Left ventricle myocardium inferior (tissue), 1 donor: ENCODE data around the gene CSMD2. TPM values are rescaled to one million over a fixed set of nuclear protein-coding genes. Genes with fewer than 3 reads are reported as not detected.

ENCODE experiments used
- DNase-seq: peaks from one replicate; pipeline ENCODE4 v3.0.0-alpha.2; 2020
- H3K27ac ChIP-seq: fragments of 200-600 bp; replicated peaks from 2 replicates; pipeline ENCODE4 v1.8.0; 2021
- H3K27me3 ChIP-seq: fragments of 200-600 bp; 2 replicates; pipeline ENCODE4 v1.8.0; 2021; ENCODE audit warnings: low read depth
- H3K36me3 ChIP-seq: fragments of 200-600 bp; 2 replicates; pipeline ENCODE4 v1.8.0; 2021
- H3K4me1 ChIP-seq: fragments of 200-600 bp; 2 replicates; pipeline ENCODE4 v1.8.0; 2021
- H3K4me3 ChIP-seq: fragments of 200-600 bp; 2 replicates; pipeline ENCODE4 v1.8.0; 2021; ENCODE audit warnings: mild to moderate bottlenecking, moderate library complexity
- H3K9me3 ChIP-seq: fragments of 200-600 bp; replicated peaks from 2 replicates; pipeline ENCODE4 v1.8.0; 2021
- intact Hi-C: fragments of 100-400 bp; cut with micrococcal nuclease; formaldehyde crosslinking; loops from one replicate; pipeline ENCODE4 v1.11.0; 2022
- total RNA-seq: library from RNA; stranded (reverse); fragmentation: NEBNext Ultra II Directional; extraction: Animal tissue kit (Norgen Biotek cat#: 25700); gene quantifications from one replicate; pipeline ENCODE4 v1.2.1, GENCODE V29; 2021
- TF ChIP-seq, protein P1 (sequence below): fragments of 200-600 bp; IDR thresholded peaks from 2 replicates; pipeline ENCODE4 v1.8.0; 2021; ENCODE audit warnings: antibody characterized with exemption, mild to moderate bottlenecking, borderline replicate concordance
- donor health status: DM: no; HTN: yes; CAD: no; lungs with severe emphysema.

Gene CSMD2
- total RNA-seq, 1 donor from 2014 or later: 0.14 TPM

DNA sequence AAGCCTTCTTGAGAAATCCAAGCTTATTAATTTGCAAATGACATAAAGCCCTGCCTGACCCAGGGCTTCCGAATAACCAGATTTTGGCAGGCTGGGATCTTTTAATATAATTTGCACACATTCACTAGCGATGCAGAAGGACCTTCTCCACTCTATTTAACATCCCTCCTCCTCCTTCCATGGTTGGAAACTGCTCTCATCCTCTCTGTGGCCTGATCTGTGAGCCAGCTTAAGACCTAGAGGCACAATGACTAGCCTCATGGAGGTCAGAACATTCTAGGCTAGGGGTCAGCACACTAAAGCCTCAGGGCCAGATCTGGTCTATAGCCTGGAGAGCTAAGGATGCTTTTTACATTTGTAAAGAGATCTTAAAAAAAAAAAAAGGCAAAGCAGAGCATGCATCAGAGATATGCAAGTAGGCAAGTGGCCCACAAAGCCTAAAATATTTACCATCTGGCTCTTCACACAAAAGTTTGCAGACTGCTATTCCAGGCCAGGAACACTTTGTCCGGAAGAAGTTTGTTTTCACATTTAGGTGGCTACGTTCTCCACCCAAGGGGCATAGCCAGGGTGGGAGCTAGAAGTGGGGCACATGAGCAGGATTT is 439.4 kb downstream of the CSMD2 start:
- Histone ChIP-seq H3K9me3 (no peaks in the 10 kb centered on the region), H3K27ac (no peak overlapping the region), H3K36me3 (no peaks in the 10 kb centered on the region), H3K27me3 (peaks cover 19% of the 10 kb centered on the region), H3K4me3 (no peak overlapping the region), H3K4me1 (no peaks in the 10 kb centered on the region)
- DNase-seq: no peak
- TF ChIP-seq, protein P1, sequence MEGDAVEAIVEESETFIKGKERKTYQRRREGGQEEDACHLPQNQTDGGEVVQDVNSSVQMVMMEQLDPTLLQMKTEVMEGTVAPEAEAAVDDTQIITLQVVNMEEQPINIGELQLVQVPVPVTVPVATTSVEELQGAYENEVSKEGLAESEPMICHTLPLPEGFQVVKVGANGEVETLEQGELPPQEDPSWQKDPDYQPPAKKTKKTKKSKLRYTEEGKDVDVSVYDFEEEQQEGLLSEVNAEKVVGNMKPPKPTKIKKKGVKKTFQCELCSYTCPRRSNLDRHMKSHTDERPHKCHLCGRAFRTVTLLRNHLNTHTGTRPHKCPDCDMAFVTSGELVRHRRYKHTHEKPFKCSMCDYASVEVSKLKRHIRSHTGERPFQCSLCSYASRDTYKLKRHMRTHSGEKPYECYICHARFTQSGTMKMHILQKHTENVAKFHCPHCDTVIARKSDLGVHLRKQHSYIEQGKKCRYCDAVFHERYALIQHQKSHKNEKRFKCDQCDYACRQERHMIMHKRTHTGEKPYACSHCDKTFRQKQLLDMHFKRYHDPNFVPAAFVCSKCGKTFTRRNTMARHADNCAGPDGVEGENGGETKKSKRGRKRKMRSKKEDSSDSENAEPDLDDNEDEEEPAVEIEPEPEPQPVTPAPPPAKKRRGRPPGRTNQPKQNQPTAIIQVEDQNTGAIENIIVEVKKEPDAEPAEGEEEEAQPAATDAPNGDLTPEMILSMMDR: no peak
- intact Hi-C loops: no loop called here

DNA sequence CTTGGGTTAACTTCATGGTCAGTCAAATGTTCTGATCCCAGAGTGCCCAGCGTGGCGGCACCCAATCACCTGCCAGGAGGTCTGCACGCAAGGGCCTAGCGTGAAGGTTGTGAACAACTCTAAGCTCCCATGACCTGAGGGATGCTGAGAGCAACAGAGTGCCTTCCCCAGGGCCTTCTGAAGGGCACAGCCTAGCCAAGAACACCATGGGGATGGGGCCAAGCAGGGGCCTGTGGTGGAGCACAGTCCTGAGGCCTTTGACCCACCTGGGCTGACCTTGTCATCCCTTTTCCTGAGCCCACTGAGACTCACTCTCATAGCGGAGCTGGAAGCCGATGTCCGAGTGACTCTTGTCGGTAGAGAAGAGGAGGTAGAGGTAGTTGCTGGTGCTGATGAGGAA is 440.0 kb downstream of the CSMD2 start:
- H3K27ac ChIP-seq: no peak overlapping the region
- intact Hi-C loops: no loop called here
- H3K9me3 ChIP-seq: no peaks in the 10 kb centered on the region
- no peak for DNase-seq
- no peaks in the 10 kb centered on the region for H3K36me3 ChIP-seq
- H3K27me3 ChIP-seq: peaks cover 15% of the 10 kb centered on the region
- TF ChIP-seq, protein P1: no peak
- no peak overlapping the region for H3K4me3 ChIP-seq
- H3K4me1 ChIP-seq: no peaks in the 10 kb centered on the region

DNA sequence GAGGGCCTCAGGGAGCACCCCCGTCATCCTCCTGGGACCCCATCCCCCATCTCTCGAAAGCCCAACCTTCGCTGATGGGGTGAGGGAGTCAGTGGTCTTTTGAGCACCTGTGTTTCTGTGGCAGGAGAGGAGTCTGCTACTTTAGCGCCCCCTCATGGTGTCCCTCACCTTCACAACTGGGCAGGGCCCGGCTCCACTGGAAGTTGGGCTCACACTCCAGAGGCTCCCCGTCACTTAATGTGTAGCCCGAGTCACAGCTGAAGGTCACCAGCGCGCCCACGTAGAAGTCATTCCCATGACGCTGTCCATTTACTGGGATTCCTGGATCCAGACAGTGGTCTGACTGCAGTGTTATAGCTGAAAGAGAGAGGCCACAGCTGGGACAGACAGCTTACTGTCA is 440.7 kb downstream of the CSMD2 start:
- DNase-seq: no peak
- TF ChIP-seq, protein P1: no peak
- Histone ChIP-seq H3K36me3 (no peaks in the 10 kb centered on the region), H3K9me3 (no peaks in the 10 kb centered on the region), H3K27ac (no peak overlapping the region), H3K4me1 (no peaks in the 10 kb centered on the region), H3K27me3 (peaks cover 10% of the 10 kb centered on the region), H3K4me3 (no peak overlapping the region)
- intact Hi-C loops: no loop called here

DNA sequence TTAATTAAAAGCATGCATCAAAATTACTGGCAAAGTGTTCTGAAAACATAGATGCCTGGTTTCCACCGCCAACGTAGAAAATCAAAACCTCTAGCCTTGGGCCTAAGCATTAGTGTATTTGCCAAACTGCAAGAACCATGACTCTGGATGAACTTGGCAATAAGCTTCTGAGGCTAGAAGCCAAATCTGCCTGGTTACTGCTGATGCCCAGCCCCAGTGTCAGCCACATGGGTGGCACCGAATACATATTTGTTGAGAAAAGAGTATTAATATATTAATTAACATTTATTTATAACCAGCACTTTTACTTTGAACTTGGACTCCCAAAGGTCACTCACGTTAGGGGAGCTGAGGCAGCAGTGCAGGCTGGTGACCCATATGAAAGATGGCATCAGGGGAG is 441.8 kb downstream of the CSMD2 start:
- TF ChIP-seq, protein P1: no peak
- DNase-seq: no peak
- Histone ChIP-seq H3K27me3 (peaks cover 4% of the 10 kb centered on the region), H3K4me3 (no peak overlapping the region), H3K36me3 (no peaks in the 10 kb centered on the region), H3K9me3 (no peaks in the 10 kb centered on the region), H3K27ac (no peak overlapping the region), H3K4me1 (no peaks in the 10 kb centered on the region)
- intact Hi-C loops: no loop called here

DNA sequence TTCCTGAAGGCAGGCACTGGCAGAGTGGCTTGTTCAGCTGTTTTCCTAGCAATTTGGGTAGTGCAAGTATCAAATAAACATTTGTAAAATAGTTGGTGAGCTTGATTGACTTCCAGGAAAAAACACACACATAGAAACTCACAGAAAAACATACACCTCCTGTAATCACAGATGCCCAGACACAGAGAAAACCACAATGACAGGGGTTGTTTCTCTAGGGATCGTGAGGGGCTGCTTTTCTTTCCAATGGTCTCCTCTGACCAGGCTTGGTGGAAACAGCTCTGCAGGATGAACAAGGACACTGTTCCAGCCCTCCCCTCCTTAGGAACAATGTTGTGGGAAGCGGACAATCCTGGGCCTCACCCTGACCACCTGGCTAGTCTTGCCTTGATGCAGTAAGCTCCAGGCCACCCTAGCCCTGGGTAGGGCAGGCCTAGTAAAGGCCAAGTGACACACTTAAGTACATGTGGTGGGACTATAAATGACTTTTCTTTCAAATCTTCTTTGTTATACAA is 443.7 kb downstream of the CSMD2 start:
- intact Hi-C loops: no loop called here
- Histone ChIP-seq H3K4me3 (no peak overlapping the region), H3K27me3 (peaks cover 6% of the 10 kb centered on the region), H3K9me3 (no peaks in the 10 kb centered on the region), H3K4me1 (no peaks in the 10 kb centered on the region), H3K27ac (no peak overlapping the region), H3K36me3 (no peaks in the 10 kb centered on the region)
- no peak for DNase-seq
- TF ChIP-seq, protein P1: no peak
